ENCODE measurements around the gene COL4A2.

Gene COL4A2

GRCh38 chr13:110533771-110534670 lies 226.9 kb downstream of the COL4A2 start:
- no peak overlapping the region for H3K4me3 ChIP-seq
- peak overlapping the region in 1 of 2 donors; percentile 72 for H3K27ac ChIP-seq
- DNase-seq (ENCODE audit: low spot score), result no peak
- TF ChIP-seq CTCF (IDR thresholded peaks at IDR 0.05), result no peak

- Histone ChIP-seq H3K4me3 (no peak overlapping the region), H3K27ac (peak overlapping the region in 1 of 2 donors; percentile 72)
- TF ChIP-seq CTCF (IDR thresholded peaks at IDR 0.05), result no peak
- DNase-seq (ENCODE audit: low spot score), result no peak
Measured at GRCh38 chr13:110535526-110535925, 228.4 kb downstream of the COL4A2 start.

- no peak for TF ChIP-seq CTCF (IDR thresholded peaks at IDR 0.05)
- no peak overlapping the region for H3K4me3 ChIP-seq
- H3K27ac ChIP-seq, result peak overlapping the region; percentile 36 to 72
- DNase-seq (ENCODE audit: low spot score), result no peak
Measured at GRCh38 chr13:110536006-110536693, 229.1 kb downstream of the COL4A2 start.

GRCh38 chr13:110538632-110539031 lies 231.5 kb downstream of the COL4A2 start:
- DNase-seq (ENCODE audit: low spot score), result no peak
- peak overlapping the region; percentile 68 to 80 for H3K27ac ChIP-seq
- no peak for TF ChIP-seq CTCF (IDR thresholded peaks at IDR 0.05)
- peak overlapping the region; percentile 44 for H3K4me3 ChIP-seq

- Histone ChIP-seq H3K4me3 (no peak overlapping the region), H3K27ac (peak overlapping the region; percentile 59 to 88)
- no peak for TF ChIP-seq CTCF (IDR thresholded peaks at IDR 0.05)
- DNase-seq (ENCODE audit: low spot score), result no peak
Measured at GRCh38 chr13:110539894-110540293, 232.8 kb downstream of the COL4A2 start.

- H3K4me3 ChIP-seq, result no peak overlapping the region
- peak overlapping the region; percentile 59 to 88 for H3K27ac ChIP-seq
- no peak for DNase-seq (ENCODE audit: low spot score)
- no peak for TF ChIP-seq CTCF (IDR thresholded peaks at IDR 0.05)
Measured at GRCh38 chr13:110540871-110541525, 233.9 kb downstream of the COL4A2 start.

Measured in coronary artery (tissue), 2 donors.